Stimulated activated CD4-positive, alpha-beta T cell treated with anti-CD3 and anti-CD28 coated beads, Interleukin-1b, Interleukin-23, amount 100 ng/mL, for 24 hours (primary cell): ENCODE measurements around the gene EGLN1.

Experiments used
- DNase-seq, 4 experiments: peaks; one replicate each; pipeline ENCODE4 v3.0.0-alpha.2; 2020; ENCODE audit warnings: low read depth in 4 of 4, low spot score in 1 of 4

The EGLN1 gene

DNA sequence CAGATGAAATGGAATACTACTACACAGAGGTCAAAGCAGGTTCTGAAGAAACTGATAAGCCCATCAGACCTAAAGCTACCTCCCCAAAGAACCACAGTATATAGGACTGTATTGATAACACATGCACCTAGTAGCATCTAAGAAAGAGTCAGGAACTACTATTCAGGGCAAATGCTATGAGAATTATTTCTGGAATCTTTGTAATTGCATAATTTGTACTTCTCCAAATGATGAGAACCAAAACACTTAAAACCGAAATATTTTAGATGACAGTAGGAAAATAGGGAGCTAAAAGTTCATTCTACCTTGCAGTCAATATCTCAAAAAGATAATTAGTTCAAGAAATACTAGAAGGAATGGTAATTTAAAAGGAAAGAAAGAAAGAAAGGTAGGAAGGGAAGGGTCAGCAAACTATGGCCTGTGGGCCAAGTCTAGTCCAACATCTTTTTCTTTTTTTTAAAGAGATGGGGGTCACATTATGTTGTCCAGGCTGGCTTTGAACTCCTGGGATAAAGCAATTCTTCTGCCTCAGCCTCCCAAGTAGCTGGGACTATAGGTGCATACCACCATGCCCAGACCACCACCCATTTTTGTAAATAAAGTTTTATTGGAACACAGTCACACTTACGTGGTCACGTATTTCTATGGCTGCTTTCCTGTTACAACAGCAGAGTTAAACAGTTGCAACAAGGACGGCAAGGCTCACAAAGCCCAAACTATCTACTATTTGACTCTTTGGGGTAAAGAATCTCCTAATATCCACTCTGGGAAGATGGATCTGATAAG lies 24.0 kb downstream of the EGLN1 start:
- DNase-seq: no peak

DNA sequence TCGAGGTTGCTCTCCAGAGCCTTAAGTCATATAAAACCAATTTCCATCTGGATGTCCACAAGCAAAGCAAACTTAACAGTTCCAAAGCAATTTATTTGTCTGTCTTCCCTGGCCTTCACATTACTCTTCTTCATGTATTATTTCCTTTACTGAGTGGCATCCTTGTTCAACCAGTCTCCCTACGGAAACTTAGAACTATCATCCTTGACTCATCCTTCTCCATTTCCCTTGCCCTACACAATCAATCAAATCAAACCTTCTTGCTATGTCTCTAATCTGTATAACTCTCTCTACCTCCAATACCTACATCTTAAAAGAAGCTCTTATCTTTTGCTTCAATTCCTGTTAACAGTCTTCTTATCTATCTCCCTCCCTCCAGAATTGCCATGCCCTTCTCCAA lies 25.4 kb downstream of the EGLN1 start:
- DNase-seq: no peak

DNA sequence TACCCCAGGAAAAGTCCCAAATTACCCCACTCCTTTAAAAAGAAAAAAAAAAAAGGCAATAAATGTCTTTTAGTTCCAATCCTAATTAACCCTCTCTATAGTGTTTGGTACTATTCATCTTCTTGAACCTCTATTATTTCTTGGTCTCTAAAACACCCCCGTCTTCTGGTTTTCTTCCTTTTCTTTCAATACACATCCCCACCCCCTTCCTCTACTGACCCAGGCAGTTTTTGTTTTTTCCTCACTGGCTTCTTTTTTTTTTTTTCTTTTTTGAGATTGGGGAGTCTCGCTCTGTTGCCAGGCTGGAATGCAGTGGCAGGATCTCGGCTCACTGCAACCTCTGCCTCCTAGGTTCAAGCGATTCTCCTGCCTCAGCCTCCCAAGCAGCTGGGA lies 26.1 kb downstream of the EGLN1 start:
- DNase-seq: no peak

DNA sequence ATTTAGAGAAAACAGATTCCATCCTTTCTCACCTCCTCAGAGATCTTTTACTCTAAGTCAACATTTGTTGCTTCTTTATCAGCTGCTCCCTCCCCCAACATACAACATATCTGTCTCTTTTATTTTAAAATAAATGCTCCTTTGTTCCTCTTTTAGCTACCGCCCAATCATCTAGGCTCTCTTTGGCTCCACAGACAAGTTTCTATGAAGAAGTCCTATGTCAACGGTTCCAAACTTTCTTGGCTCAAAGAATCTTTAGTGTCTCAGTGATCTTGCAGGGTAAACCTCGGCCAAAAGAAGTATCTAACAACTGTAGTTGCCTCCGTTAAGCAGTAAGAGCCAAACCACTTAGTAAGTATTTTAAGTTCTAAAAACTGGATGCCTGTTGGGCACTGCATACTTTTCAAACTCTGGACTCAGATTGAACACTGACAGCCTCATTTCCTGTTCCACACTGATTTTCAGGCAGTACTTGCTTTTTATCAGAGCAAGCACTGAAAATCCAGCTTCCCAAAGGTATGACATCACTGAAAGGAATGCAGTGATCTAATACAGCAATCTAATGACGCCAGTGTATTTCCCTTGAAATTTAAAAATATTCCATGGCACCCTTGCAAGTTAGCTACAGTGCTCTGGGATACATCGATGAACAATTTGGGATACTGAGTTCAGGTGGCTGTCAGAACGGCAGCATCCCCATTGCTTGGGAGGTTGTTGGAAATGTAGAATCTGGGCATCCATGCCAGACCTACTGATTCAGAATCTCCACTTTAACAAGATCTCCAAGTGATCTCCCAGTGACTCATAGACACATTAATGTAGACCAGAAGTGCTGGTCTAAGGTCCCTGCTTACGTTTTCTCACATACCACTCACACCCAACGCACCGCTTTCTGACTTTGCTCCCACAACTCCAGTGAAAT lies 26.8 kb downstream of the EGLN1 start:
- no peak for DNase-seq

DNA sequence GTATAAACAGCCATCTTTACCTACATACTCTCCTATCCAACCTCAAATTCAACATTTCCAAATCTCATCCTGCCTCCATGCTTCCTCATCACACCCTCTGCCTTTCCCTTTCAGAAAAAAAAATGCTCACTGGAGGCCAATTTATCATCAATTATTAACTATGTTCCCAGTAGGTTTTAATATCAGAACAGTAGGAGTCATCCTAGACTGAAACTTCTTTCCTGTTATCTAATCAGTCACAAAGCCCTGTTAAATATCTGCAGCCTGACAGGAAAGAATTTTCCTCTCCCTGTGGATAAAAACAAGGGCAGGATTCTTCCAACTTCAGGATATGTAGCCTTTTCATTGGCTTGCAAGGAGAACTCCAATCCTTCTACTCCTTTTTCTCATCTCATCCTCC lies 28.4 kb downstream of the EGLN1 start:
- DNase-seq: no peak

DNA sequence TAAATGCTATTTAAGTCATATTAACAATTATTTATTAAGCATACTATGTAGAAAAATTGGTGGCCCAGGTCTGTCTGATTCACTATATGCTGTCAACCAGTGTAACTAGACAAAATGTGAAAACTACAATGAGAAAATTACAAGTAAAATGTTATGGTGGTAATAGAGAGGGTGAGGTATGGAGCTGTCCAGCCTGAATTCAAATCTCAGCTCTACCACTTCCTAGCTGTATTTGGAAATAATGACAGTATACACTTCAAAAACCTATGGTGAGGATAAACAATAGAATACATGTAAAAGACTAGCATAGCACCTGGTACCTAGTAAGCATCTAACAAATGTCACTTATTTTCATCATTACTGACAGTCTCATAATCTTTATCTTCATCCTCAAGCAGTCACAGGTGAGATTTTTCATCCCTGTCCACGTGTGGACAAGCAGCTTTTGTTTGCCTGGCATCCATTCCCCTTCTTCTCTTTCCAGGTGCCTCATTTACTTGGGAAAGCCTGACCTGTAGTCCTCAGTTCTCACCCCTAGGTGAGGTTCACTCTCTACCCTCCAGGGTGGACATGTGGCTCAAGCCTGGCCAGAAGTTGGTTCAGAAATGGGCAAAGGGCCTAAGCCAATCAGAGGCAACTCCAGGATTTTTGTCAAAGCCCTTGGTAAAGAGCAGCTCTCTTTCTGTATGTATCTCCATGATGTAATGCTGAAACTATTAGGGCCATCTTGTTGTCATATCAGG lies 29.5 kb downstream of the EGLN1 start:
- DNase-seq: no peak

DNA sequence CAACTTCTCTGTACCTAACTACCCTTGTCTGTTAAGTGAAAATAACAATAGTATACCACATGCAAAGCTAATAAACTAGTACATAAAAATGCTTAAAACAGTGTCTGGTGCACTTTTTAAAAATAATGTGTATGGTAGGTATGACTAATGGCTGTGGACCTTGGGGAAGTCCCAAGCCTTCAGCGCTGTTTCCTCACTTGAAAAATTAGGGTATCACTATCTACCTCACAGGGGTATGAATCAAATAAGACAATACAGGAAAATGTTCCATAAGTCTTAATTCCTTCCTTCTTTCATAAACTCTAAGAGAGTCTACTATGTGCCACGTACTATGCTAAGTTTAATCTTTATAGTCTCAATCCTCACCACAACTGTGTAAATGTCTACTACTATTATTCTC lies 32.0 kb downstream of the EGLN1 start:
- DNase-seq: no peak

DNA sequence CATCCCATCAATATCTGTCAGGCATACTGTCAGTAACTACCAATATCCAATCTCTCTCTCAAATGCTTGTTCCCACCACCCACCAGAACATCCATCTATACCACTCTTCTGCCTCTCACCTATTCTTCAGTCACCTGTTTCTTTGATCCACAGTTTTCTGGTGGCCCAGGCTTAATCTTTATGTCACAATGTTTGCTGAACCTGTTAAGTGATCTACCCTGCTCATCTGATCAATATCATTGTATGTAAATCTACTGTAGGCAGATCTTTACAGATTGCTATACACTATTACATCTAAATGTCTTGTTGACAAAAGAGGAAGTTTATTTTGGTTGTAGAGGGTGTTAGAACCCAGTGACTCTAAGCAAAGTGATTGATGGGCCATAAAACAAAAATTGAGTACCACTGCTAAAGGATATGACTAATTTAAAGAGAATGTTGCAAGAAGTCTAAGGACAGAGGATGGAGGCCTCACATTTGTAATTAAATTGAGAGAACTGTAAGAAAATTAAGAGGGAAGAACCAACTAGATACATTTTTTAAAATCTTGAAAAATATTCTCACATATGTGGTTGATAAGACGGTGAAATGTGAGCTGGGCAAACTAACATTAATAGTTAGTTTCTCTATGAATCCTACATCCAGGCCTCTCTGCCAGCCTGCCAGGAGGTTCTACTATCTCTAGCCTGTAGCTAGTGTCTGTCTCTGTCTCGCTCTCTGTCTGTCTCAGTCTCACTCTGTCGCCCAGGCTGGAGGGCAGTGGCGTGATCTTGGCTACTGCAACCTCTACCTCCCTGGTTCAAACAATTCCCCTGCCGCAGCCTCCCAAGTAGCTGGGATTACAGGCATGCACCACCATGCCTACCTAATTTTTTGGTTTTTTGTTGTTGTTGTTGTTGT lies 34.1 kb downstream of the EGLN1 start:
- no peak for DNase-seq

DNA sequence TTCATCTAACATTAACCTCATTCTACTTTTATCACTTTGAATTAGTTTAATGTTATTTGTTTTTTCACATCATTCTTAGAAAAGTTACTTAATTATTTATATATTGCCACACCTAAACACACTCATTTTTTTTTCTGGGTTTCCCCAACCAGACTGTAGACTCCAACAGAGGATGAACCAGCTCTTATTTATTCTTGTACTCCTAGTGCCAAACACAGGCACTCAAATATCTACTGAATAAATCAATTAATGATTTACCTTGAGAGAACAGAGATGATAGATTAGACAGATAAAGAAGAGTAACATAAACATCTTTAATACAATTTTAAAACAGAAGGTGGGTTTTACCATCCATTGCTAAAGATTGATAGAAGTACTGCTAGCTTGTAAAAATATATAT lies 35.6 kb downstream of the EGLN1 start:
- DNase-seq: no peak

DNA sequence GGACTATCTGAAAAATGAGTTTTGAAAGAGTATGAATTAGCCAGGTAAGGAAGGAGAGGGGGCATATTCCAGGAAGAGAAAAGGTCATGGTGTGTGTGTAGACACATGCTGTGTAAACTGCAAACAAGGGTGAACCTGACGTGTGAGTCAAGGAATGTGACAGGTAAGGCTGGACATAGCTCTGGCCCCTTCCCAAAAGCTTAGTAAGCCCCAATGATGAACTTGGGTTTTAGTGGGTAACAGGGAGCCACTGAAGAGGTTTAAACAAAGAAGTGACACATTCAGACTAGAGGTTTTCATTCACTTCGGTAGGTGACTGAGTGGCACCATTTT lies 36.7 kb downstream of the EGLN1 start:
- no peak for DNase-seq

DNA sequence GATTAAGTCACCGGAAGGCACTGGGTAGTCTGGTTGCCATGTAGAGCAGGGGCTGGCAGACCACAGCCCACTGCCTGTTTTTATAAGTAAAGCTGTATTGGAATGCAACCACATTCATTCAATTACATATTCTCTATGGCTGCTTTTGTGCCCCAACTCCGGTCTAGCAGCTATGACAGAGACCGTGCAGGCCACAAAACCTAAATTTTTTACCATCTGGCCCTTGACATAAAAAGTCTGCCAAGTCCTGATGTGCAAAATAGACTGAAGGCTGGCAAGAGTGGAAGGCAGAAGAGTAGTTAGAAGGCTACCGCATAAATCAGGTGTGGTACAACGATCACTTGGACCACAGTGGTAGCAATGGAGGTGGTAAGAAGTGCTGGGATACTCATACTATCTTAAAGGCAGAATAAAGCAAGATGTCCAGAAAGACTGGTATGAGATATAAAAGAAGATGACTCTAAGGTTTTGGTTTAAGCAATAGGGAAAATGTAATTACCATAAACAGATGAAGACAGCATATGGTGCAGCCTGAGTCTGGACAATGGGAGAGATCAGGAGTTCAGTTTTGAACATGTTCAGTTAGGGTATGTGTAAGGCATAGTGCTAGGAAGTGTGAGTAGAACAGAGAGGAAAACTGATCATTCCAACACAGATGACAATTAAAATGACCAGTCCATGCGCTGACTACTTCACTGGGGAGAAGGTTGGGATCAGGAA lies 37.2 kb downstream of the EGLN1 start:
- no peak for DNase-seq

DNA sequence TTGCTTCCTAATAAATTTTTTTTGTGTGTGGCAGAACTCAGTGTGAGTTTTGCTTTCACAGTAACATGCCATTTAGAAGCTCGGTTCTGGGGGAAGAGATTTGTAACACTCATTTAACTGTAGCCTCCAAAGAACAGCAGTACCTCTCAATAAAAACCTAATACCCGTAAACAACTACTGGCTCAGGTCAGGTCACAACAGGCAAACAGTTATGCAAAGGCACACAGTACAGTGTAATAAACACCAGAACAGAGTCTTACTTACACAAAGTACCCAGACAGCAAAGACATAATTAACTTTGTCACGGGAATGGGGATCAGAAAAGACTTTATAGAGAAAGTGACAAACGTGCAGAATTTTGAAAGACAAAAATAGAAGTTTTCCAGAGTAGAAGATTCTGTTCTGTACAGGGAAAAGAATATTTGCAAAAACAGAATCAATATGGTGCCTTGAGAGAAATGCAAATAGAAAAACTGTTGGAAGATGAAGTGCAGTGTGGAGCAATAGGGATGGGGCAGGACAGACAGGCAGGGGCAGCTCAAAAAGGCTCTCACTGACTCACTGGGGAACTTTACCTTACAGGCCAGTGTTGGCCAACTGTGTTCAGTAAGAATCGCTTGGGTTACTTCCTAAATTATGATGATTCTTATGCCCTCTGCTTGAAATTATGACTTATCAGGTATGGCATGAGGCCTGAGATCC lies 38.8 kb downstream of the EGLN1 start:
- DNase-seq: no peak

DNA sequence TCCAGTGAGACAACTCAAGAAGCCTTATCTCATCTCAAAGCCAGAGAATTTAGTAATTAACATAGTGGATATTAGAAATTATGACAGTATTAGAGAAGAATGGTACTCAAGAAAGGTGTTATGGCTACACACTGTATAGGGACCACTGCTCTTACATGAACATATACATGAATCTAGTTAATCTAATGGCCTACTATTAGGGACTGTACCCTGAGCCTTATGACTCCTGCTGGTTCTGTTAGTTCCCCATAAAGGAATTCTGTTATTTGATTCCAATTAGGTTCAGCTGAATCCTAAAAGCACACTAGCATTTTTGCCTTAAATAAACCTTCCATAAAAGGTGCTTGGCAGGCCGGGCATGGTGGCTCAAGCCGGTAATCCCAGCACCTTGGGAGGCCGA lies 39.7 kb downstream of the EGLN1 start:
- DNase-seq: no peak

DNA sequence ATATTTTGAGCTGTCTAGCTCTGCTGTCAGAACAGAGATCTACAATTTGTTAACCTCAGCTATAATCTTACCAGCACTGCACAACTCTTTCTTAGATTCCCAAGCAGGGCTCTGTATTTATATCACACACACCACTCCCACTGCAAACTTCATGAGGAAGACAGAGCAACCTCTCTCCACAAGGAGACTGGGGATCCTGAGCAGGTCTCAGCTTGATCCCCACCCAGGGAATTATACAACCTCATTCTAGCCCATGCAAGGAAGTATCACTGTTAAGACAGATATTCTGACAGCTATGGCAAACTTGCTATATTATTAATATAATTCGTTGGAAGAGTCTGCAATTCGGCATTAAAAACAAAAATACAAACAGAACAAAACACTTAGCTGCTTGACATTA lies 40.4 kb downstream of the EGLN1 start:
- no peak for DNase-seq

DNA sequence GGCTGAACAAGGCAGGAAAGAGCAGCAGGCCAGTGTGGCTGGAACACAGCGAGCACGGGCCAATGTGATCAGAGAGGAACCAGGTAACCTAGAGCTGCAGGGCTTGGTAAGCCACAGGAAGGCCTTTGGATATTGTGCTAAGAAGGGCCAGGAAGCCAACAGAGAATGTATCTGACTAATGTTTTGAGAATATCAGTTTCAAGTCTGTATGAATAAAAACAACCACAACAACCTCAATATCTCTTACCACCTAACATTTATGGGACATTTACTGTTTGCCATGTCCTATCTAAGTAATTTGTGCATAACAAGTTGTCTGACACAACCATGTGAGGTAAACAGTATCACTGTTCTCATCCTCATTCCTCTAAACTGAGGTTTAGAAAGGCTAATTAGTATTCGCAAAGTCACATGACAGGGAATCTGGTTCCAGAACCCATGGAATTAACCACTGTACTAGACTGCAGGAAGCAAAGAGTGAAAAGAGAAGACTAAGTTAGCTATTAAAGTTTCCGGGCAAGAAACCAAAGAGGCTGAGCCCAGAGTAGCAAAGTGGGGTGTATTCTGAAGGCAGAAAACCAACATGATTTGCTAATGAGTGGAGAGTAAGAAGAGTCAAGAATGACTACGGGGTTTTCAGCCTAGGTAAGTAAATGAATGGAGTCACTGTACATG lies 45.1 kb downstream of the EGLN1 start:
- no peak for DNase-seq

DNA sequence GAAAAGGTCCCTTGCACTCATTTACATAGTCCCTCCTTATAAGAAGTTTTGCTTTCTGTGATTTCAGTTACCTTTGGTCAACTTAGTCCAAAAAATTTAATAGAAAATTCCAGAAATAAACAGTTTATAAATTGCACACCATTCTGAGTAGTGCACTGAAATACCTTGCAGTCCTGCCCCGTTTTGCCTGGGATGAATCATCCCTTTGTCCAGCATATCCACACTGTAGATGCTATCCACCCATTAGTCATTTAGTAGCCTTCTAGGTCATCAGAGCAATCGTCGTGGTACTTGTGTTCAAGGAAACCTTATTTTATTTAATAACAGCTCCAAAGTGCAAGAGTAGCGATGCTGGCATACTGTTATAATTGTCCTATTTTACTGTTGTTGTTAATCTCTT lies 46.0 kb downstream of the EGLN1 start:
- DNase-seq: no peak

DNA sequence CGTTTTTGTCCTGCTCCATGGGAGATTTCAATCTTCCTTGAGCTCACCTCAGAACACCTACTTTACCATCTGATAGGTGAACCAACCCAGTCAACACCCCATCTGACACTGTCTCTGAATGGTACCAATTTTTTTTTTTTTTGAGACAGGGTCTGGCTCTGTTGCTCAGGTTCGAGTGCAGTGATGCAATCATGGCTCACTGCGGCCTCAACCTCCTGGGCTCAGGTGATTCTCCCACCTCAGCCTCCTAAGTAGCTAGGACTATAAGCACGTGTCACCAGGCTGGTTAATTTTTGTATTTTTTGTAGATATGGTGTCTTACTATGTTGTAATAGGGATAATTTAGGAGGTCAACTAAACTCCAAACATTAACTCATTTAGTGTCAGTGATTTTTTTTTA lies 47.7 kb downstream of the EGLN1 start:
- no peak for DNase-seq

DNA sequence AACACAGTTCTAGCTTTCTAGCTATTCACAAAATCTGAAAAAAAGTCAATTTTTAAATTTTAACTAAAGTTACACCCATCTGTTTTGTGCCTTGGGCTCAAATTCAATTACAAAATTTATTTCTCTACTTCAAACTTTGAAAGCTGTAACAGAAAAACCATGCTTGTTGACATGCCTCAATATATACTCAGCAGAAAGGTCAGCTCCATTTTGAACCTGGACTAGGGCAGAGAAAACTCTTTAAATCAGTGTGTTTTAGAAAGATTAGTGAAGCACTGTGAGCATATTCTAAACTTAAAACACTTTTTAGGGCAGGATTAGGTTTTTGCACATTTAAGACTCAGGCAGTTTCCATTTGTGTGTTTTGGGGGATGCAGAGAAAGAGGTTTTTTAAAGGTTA lies 49.6 kb downstream of the EGLN1 start:
- DNase-seq: no peak

DNA sequence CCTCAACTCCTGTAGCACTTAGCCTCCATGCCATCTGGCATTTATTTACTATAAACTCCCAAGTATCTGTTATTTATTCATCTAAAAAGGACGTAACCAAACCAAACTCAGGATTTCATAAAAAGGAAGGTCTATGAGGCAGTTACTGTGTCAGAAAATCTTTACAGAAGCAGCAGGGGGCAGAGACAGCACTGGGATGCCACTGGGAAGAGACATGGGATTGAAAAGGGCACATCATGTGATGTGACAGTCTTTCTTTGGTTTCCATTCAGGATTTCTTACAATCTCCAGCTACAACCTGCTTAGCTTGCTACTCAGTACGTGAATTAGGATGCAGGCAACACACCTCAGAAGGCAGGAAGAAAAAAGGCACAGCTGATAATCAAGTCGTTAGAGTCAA lies 52.8 kb downstream of the EGLN1 start:
- no peak for DNase-seq
